GM19351 (cell line): Measurements from ENCODE around the gene COX6B1.
"Not testable (repeated sequence)": the region's sequence is repeated elsewhere in the genome, so short reads cannot be mapped to it uniquely, and the experiment has no call there.

ENCODE experiments used
- ATAC-seq: cut with Tn5 transposase; IDR thresholded peaks from one replicate; pipeline ENCODE4 v1.9.1; 2021; ENCODE audit warnings: mild to moderate bottlenecking, moderate library complexity; ENCODE audit not compliant: unreplicated experiment

COX6B1 gene

GRCh38 chr19:35665157-35665556, 17.0 kb downstream of the COX6B1 start:
- ATAC-seq: no peak

- no peak for ATAC-seq
Measured at GRCh38 chr19:35665604-35666003, 17.5 kb downstream of the COX6B1 start.

GRCh38 chr19:35666251-35666913, 18.3 kb downstream of the COX6B1 start, which contains the start of gene UPK1A:
UPK1A (plus strand) TSS chr19:35666517; CDS start chr19:35666813, 296 bp downstream.
- ATAC-seq: no peak

GRCh38 chr19:35669566-35669965, 21.4 kb downstream of the COX6B1 start:
- ATAC-seq: no peak

GRCh38 chr19:35669974-35670373, 21.9 kb downstream of the COX6B1 start:
- no peak for ATAC-seq

GRCh38 chr19:35670686-35671085, 22.6 kb downstream of the COX6B1 start:
- no peak for ATAC-seq

GRCh38 chr19:35671818-35672217, 23.7 kb downstream of the COX6B1 start:
- no peak for ATAC-seq

GRCh38 chr19:35673121-35673804, 25.1 kb downstream of the COX6B1 start:
- no peak for ATAC-seq

GRCh38 chr19:35675589-35676140, 27.5 kb downstream of the COX6B1 start:
- ATAC-seq: no peak

GRCh38 chr19:35689836-35690235, 41.7 kb downstream of the COX6B1 start:
- ATAC-seq: no peak

- ATAC-seq: not testable (repeated sequence)
Measured at GRCh38 chr19:35691106-35691505, 43.0 kb downstream of the COX6B1 start.

GRCh38 chr19:35692010-35692409, 43.9 kb downstream of the COX6B1 start:
- no peak for ATAC-seq

GRCh38 chr19:35693422-35693821, 45.3 kb downstream of the COX6B1 start:
- ATAC-seq: no peak

- peak; percentile 67 for ATAC-seq
Measured at GRCh38 chr19:35693835-35694599, 45.9 kb downstream of the COX6B1 start.

GRCh38 chr19:35695895-35696422, 47.8 kb downstream of the COX6B1 start:
- no peak for ATAC-seq

GRCh38 chr19:35696835-35697234, 48.7 kb downstream of the COX6B1 start:
- ATAC-seq: no peak

GRCh38 chr19:35702223-35703012, 54.3 kb downstream of the COX6B1 start:
- ATAC-seq: peak; percentile 95

- ATAC-seq: no peak
Measured at GRCh38 chr19:35703343-35703742, 55.2 kb downstream of the COX6B1 start.

- ATAC-seq: no peak
Measured at GRCh38 chr19:35704218-35704617, 56.1 kb downstream of the COX6B1 start, which contains the start of gene ZBTB32. ZBTB32 (plus strand) TSS chr19:35704558; CDS start chr19:35714627, 10,069 bp downstream.
